HEK293T (cell line): ENCODE data around the gene RELT.
"Not testable (repeated sequence)": the region's sequence is repeated elsewhere in the genome, so short reads cannot be mapped to it uniquely, and the experiment has no call there.

ENCODE experiments used
- CTCF ChIA-PET: fragments of 350-600 bp; formaldehyde crosslinking; extraction: SDS; loops from one replicate; lab custom pipeline; 2021; ENCODE audit warnings: antibody characterized with exemption, inconsistent platforms; lab: Yijun Ruan, JAX
- POLR2A ChIA-PET: fragments of 350-600 bp; formaldehyde crosslinking; extraction: SDS; loops from one replicate; lab custom pipeline; 2020; ENCODE audit warnings: antibody characterized with exemption, inconsistent platforms; lab: Yijun Ruan, JAX
- DNase-seq: peaks from one replicate; pipeline ENCODE4 v3.0.0; 2012; ENCODE audit warnings: mixed read lengths; ENCODE audit errors: extremely low spot score
- ARNT ChIP-seq: fragments of 450-650 bp; IDR thresholded peaks from 2 replicates; pipeline ENCODE4 v1.6.1; 2017; ENCODE audit warnings: mild to moderate bottlenecking
- BHLHE40 ChIP-seq: fragments of 450-650 bp; IDR thresholded peaks from 2 replicates; pipeline ENCODE4 v1.6.1; 2016; ENCODE audit warnings: mild to moderate bottlenecking, moderate library complexity, borderline replicate concordance
- CTBP1 ChIP-seq: fragments of 450-650 bp; IDR thresholded peaks from 2 replicates; pipeline ENCODE4 v1.6.1; 2016; ENCODE audit warnings: borderline replicate concordance
- ELF4 ChIP-seq: fragments of 450-650 bp; IDR thresholded peaks from 2 replicates; pipeline ENCODE4 v1.6.1; 2017; ENCODE audit warnings: antibody characterized with exemption
- FOXA1 ChIP-seq: fragments of 450-650 bp; IDR thresholded peaks from 2 replicates; pipeline ENCODE4 v1.6.1; 2016; ENCODE audit warnings: mild to moderate bottlenecking
- FOXK2 ChIP-seq: fragments of 450-650 bp; IDR thresholded peaks from 2 replicates; pipeline ENCODE4 v1.6.1; 2016; ENCODE audit warnings: mild to moderate bottlenecking
- FOXM1 ChIP-seq: fragments of 450-650 bp; IDR thresholded peaks from 2 replicates; pipeline ENCODE4 v1.6.1; 2017; ENCODE audit warnings: mild to moderate bottlenecking, borderline replicate concordance
- HDGF ChIP-seq: fragments of 450-650 bp; IDR thresholded peaks from 2 replicates; pipeline ENCODE4 v1.6.1; 2017; ENCODE audit warnings: antibody characterized with exemption, borderline replicate concordance
- L3MBTL2 ChIP-seq: fragments of 450-650 bp; conservative IDR thresholded peaks from 2 replicates; pipeline ENCODE4 v1.6.1; 2016; ENCODE audit warnings: mild to moderate bottlenecking
- LEF1 ChIP-seq: fragments of 450-650 bp; IDR thresholded peaks from 2 replicates; pipeline ENCODE4 v1.6.1; 2017; ENCODE audit warnings: mild to moderate bottlenecking, borderline replicate concordance
- NFRKB ChIP-seq: fragments of 450-650 bp; IDR thresholded peaks from 2 replicates; pipeline ENCODE4 v1.6.1; 2016; ENCODE audit warnings: mild to moderate bottlenecking, moderate library complexity
- SP1 ChIP-seq: fragments of 450-650 bp; IDR thresholded peaks from 2 replicates; pipeline ENCODE4 v1.6.1; 2017
- SUZ12 ChIP-seq: fragments of 450-650 bp; IDR thresholded peaks from 2 replicates; pipeline ENCODE4 v1.6.1; 2016; ENCODE audit warnings: mild to moderate bottlenecking
- TARDBP ChIP-seq: fragments of 450-650 bp; IDR thresholded peaks from 2 replicates; pipeline ENCODE4 v1.6.1; 2016
- ZNF384 ChIP-seq: fragments of 450-650 bp; IDR thresholded peaks from 2 replicates; pipeline ENCODE4 v1.6.1; 2016
- TF ChIP-seq, protein P1 (sequence below): fragments of 450-650 bp; IDR thresholded peaks from 2 replicates; pipeline ENCODE4 v1.6.1; 2016

RELT gene

DNA sequence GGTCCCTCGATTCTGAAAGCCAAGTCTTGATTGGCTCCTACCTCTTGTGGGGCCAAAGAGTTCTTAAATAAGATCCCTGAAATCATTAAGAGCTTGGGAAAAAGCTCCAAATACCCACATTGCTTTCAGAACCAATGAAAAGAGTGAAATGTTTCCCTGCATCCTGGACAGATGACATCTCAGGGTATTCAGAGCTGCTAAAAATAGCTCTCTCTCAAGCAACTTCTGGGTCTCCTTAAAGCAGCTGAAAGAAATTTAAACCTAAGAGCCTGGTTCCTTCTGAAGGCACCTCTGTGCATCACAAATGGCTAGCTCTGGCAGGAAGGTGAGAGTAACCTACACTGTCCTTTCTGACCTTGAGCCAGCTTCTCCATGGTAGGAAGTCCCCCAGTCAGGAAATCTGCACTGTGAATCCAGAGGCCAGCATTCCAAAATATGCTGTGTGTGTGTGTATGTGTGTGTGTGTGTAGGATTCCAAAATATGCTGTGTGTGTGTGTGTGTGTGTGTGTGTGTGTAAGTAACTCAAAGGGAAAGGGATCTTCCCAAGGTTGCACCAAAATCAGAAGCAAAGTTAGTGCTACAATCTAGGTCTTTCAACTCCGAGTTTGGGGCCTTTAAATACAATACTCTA lies 50.1 kb downstream of the RELT start:
- ChIA-PET CTCF (no interaction called here), POLR2A (no interaction called here)
- DNase-seq, result no peak
- no peak for TF ChIP-seq HDGF
- TF ChIP-seq ELF4, result no peak
- TF ChIP-seq SP1, result no peak
- TF ChIP-seq NFRKB, result no peak

DNA sequence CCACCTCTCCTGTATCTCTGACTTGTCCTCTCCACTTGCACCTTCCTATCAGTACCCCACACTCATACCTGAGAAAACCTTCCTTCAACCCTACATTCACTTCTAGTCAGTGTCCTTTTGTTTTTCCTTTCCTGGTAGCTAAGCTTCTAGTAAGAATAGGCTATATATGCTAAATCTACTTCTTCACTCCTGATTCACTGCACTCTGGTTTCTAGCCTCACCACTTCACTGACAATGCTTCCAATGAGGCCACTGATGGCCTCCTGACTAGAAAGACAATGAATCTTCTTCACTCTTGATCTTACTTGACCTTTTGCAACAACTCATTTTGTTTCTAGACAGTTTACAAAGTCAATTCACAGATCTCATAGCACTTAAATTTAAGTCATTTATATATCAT lies 52.0 kb downstream of the RELT start:
- CTCF ChIA-PET, result no interaction called here
- TF ChIP-seq HDGF, result no peak
- no peak for DNase-seq
- POLR2A ChIA-PET, result no interaction called here

DNA sequence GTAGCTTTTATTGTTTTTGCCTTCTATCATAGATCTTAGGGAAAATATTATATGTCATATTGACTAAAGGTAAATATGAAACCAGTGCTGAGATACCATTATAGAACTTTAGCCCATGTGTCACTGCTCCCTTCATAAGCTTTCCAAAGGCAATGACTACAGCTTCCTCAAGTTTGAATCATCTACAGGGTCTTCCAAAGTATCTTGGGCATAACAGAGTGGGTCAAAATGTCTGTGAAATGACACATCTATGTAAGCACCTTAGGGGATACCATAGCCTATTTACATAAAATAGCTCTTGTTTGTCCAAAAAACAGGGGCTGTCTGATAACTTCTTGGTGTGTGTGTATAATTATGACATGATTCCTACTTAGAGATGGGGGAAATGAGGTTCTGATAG lies 52.5 kb downstream of the RELT start:
- CTCF ChIA-PET, result no interaction called here
- DNase-seq, result no peak
- POLR2A ChIA-PET, result no interaction called here
- TF ChIP-seq SP1 (no peak), SUZ12 (no peak), ARNT (no peak), FOXK2 (no peak), HDGF (no peak)

- ChIA-PET CTCF (no interaction called here), POLR2A (no interaction called here)
- TF ChIP-seq ZNF384 (no peak), FOXM1 (no peak), CTBP1 (no peak), L3MBTL2 (no peak), FOXA1 (no peak), LEF1 (no peak)
- no peak for DNase-seq
Measured at GRCh38 chr11:73429121-73429750, 53.0 kb downstream of the RELT start.

GRCh38 chr11:73430326-73430725 lies 54.1 kb downstream of the RELT start:
- ChIA-PET POLR2A (no interaction called here), CTCF (no interaction called here)
- DNase-seq, result no peak
- TF ChIP-seq HDGF (no peak), LEF1 (no peak), ZNF384 (no peak), FOXK2 (no peak), SUZ12 (no peak), ELF4 (no peak), NFRKB (no peak), CTBP1 (no peak), L3MBTL2 (no peak), SP1 (no peak), FOXM1 (no peak), FOXA1 (no peak), TARDBP (no peak), ARNT (no peak), BHLHE40 (no peak)
- TF ChIP-seq, protein P1, sequence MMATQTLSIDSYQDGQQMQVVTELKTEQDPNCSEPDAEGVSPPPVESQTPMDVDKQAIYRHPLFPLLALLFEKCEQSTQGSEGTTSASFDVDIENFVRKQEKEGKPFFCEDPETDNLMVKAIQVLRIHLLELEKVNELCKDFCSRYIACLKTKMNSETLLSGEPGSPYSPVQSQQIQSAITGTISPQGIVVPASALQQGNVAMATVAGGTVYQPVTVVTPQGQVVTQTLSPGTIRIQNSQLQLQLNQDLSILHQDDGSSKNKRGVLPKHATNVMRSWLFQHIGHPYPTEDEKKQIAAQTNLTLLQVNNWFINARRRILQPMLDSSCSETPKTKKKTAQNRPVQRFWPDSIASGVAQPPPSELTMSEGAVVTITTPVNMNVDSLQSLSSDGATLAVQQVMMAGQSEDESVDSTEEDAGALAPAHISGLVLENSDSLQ, result no peak

DNA sequence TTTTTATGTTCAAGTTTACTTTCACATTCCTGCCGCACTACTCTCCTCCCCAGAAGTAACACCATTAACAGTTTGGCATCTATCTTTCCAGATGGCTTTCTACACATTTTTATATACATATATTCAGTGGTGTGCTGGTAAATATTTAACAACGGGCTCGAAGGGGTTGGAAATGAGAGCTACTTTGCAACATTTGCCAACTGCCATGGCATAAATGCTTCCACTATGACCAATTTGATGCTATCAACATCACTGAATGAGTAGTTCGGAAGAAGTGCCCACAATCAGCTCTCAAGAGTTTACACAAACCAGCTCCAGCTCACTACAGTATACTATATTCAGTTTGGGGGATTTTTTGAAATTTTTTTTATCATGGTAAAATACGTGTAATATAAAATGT lies 55.2 kb downstream of the RELT start:
- TF ChIP-seq FOXM1 (no peak), LEF1 (no peak), SP1 (no peak), ELF4 (no peak), FOXA1 (no peak), FOXK2 (no peak), L3MBTL2 (no peak), NFRKB (no peak), HDGF (no peak), TARDBP (no peak), BHLHE40 (no peak), SUZ12 (no peak), ARNT (no peak), CTBP1 (no peak)
- TF ChIP-seq, protein P1, result no peak
- POLR2A ChIA-PET, result no interaction called here
- no peak for DNase-seq
- CTCF ChIA-PET, result no interaction called here

DNA sequence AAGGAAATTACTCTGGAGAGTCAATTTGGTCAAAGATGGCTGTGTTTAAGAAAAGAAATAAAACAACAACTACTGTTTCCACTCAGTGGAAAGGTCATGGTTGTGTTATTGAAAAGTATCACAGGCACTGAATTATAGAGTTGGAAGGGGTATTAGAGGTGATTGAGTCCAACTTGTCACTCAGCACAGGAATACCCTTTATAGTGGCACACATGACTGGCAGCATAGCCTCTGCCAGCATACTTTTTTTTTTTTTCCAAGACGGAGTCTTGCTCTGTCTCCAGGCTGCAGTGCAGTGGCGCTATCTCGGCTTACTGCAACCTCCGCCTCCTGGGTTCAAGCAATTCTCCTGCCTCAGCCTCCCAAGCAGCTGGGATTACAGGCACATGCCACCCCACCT lies 60.7 kb downstream of the RELT start:
- DNase-seq, POLR2A ChIA-PET, CTCF ChIA-PET: not testable (repeated sequence)
